HCT116 (cell line): ENCODE measurements around the gene SLC41A3. TPM values are rescaled to one million over a fixed set of nuclear protein-coding genes. Genes with fewer than 3 reads are reported as not detected.

ENCODE experiments used
- ATAC-seq: fragments of 200-7000 bp; cut with Tn5 transposase; 2 replicates; pipeline ENCODE4 v1.9.1; 2020; ENCODE audit warnings: mild to moderate bottlenecking, moderate library complexity
- BruUV-seq: library from RNA; stranded (reverse); fragments of 400-500 nt; replicated peaks from 2 replicates; lab custom pipeline; 2021; lab: Mats Ljungman, UMichigan
- CTCF ChIA-PET: fragments of 300-600 bp; sonication (Branson Sonifier 250); formaldehyde crosslinking; loops from one replicate; lab custom pipeline; 2021; ENCODE audit warnings: antibody characterized with exemption; lab: Charles Lee
- POLR2A ChIA-PET: fragments of 300-600, 350-600 bp; sonication (Branson Sonifier 250); formaldehyde crosslinking; loops from one replicate; lab custom pipeline; 2021; ENCODE audit warnings: antibody characterized with exemption; lab: Charles Lee
- RAD21 ChIA-PET, 2 experiments: fragments of 300-600 bp; sonication (Branson Sonifier 250); formaldehyde crosslinking; loops; one replicate each; lab custom pipeline; 2023; ENCODE audit warnings: low total read pairs in 2 of 2; ENCODE audit not compliant: uncharacterized antibody in 2 of 2, unreplicated experiment in 2 of 2, low non-redundant PET in 1 of 2; lab: Charles Lee
- DNase-seq: peaks from one replicate; pipeline ENCODE4 v3.0.0-alpha.2; 2010; ENCODE audit warnings: low read depth, low spot score
- H2AFZ ChIP-seq: fragments of 200-600 bp; shearing (Covaris generic), sonication (generic); 2 replicates; pipeline ENCODE4 v1.6.1; 2017; ENCODE audit warnings: low read depth, mixed run types, mixed read lengths, antibody characterized with exemption, low read length; ENCODE audit not compliant: poor library complexity, severe bottlenecking
- H3K27ac ChIP-seq: 2 replicates; pipeline ENCODE4 v1.5.1; 2012; ENCODE audit warnings: low read depth, low read length
- H3K27me3 ChIP-seq: fragments of 200-600 bp; sonication (generic); 2 replicates; pipeline ENCODE4 v1.6.1; 2016; ENCODE audit warnings: mixed run types, low read length, mixed read lengths; ENCODE audit not compliant: insufficient read depth
- H3K36me3 ChIP-seq, 2 experiments: fragments of 200-500 bp in 1 of 2; fragments of 200-600 bp in 1 of 2; sonication (Bioruptor generic) in 1 of 2; sonication (generic) in 1 of 2; 2 replicates each; pipeline versions ENCODE4 v1.5.1 to v1.6.1; 2014 to 2016; ENCODE audit warnings: low read length in 2 of 2, inconsistent platforms in 1 of 2, mixed read lengths in 1 of 2, mixed run types in 1 of 2; ENCODE audit not compliant: insufficient read depth in 2 of 2, control insufficient read depth in 1 of 2
- H3K4me1 ChIP-seq, 2 experiments: fragments of 200-600 bp in 1 of 2; sonication (generic) in 1 of 2; 2 replicates each; pipeline versions ENCODE4 v1.5.1 to v1.6.1; 2012 to 2017; ENCODE audit warnings: low read length in 2 of 2, inconsistent platforms in 1 of 2, mild to moderate bottlenecking in 1 of 2, mixed read lengths in 1 of 2, mixed run types in 1 of 2, moderate library complexity in 1 of 2; ENCODE audit not compliant: insufficient read depth in 2 of 2, control insufficient read depth in 1 of 2
- H3K4me2 ChIP-seq: fragments of 200-600 bp; sonication (generic); 2 replicates; pipeline ENCODE4 v1.6.1; 2017; ENCODE audit warnings: mixed run types, low read length, mixed read lengths
- H3K4me3 ChIP-seq, 2 experiments: fragments of 200-600 bp in 1 of 2; sonication (generic) in 1 of 2; replicated peaks in 1 of 2; 2 replicates each; pipeline ENCODE4 v1.5.1; 2011 to 2016; ENCODE audit warnings: low read length in 2 of 2, control low read depth in 1 of 2, low read depth in 1 of 2, mild to moderate bottlenecking in 1 of 2, mixed read lengths in 1 of 2, mixed run types in 1 of 2
- H3K79me2 ChIP-seq: fragments of 200-600 bp; sonication (generic); 2 replicates; pipeline ENCODE4 v1.6.1; 2017; ENCODE audit warnings: mild to moderate bottlenecking, mixed run types, low read length, moderate library complexity, mixed read lengths; ENCODE audit not compliant: insufficient read depth
- H3K9ac ChIP-seq: fragments of 200-600 bp; sonication (generic); 2 replicates; pipeline ENCODE4 v1.6.1; 2016; ENCODE audit warnings: low read length, mixed read lengths
- H3K9me2 ChIP-seq: fragments of 200-600 bp; sonication (generic), shearing (Covaris generic); 2 replicates; pipeline ENCODE4 v1.6.1; 2017; ENCODE audit warnings: mixed run types, mild to moderate bottlenecking, moderate library complexity; ENCODE audit not compliant: insufficient read depth
- H3K9me3 ChIP-seq, 2 experiments: fragments of 200-500 bp in 1 of 2; fragments of 200-600 bp in 1 of 2; sonication (Bioruptor generic) in 1 of 2; sonication (generic) in 1 of 2; 2 replicates each; pipeline ENCODE4 v1.6.1; 2014 to 2017; ENCODE audit warnings: low read length in 2 of 2, mixed read lengths in 2 of 2, inconsistent platforms in 1 of 2, low read depth in 1 of 2, mild to moderate bottlenecking in 1 of 2, mixed run types in 1 of 2, moderate library complexity in 1 of 2; ENCODE audit not compliant: control insufficient read depth in 1 of 2, insufficient read depth in 1 of 2
- H4K20me1 ChIP-seq: fragments of 200-600 bp; sonication (generic), shearing (Covaris generic); 2 replicates; pipeline ENCODE4 v1.6.1; 2017; ENCODE audit warnings: mixed run types, mild to moderate bottlenecking, moderate library complexity; ENCODE audit not compliant: insufficient read depth
- ELF1 ChIP-seq: IDR thresholded peaks from 2 replicates; pipeline ENCODE4 v1.6.1; 2012; ENCODE audit warnings: low read depth, borderline replicate concordance
- FOSL1 ChIP-seq: IDR thresholded peaks from 2 replicates; pipeline ENCODE4 v1.6.1; 2012; ENCODE audit warnings: low read depth
- JUND ChIP-seq: IDR thresholded peaks from 2 replicates; pipeline ENCODE4 v1.6.1; 2012
- POLR2AphosphoS5 ChIP-seq: IDR thresholded peaks from 2 replicates; pipeline ENCODE4 v1.6.1; 2011; ENCODE audit warnings: mild to moderate bottlenecking, low read depth, low read length, moderate library complexity
- SIN3A ChIP-seq: IDR thresholded peaks from 2 replicates; pipeline ENCODE4 v1.6.1; 2012; ENCODE audit warnings: low read depth
- SRF ChIP-seq: IDR thresholded peaks from 2 replicates; pipeline ENCODE4 v1.6.1; 2012; ENCODE audit warnings: low read depth
- TCF7L2 ChIP-seq: IDR thresholded peaks from 2 replicates; pipeline ENCODE4 v1.7.0; 2011; ENCODE audit warnings: borderline replicate concordance, inconsistent platforms; ENCODE audit not compliant: insufficient read depth, insufficient read length; ENCODE audit errors: extremely low read depth
- ZFX ChIP-seq: fragments of 450-650 bp; IDR thresholded peaks from 2 replicates; pipeline ENCODE4 v1.6.1; 2017
- intact Hi-C: fragments of 100-400 bp; cut with micrococcal nuclease; formaldehyde crosslinking; loops from 2 replicates; pipeline ENCODE4 v1.10.0; 2022
- total RNA-seq: library from RNA; stranded (reverse); gene quantifications from one replicate; pipeline ENCODE4 v1.2.1, GENCODE V29; 2021; ENCODE audit not compliant: unreplicated experiment
- TF ChIP-seq, protein P1 (sequence below): IDR thresholded peaks from 2 replicates; pipeline ENCODE4 v1.6.1; 2012; ENCODE audit warnings: low read depth
- TF ChIP-seq, protein P2 (sequence below): IDR thresholded peaks from 2 replicates; pipeline ENCODE4 v1.6.1; 2012

Gene SLC41A3
- total RNA-seq, 1 experiment from 2014 or later, result 45.9 TPM

DNA sequence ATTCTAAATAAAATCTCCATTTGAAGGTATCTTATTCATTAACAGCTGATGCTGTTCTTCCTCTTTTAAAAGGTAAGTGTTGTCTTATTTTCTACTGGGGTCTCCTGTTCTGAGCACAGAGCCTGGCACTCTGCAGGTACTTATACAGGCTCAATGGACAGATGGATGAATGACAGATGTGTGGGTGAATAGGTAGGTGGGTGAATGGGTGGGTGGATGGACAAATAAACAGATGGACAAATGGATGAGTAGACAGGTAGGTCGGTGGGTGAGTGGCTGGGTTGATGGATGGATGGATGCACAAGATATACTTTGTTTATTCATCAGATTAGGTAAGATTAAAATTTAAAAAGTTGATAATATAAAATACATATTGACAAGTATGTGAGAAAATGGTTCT, 53.5 kb downstream of the SLC41A3 start (continued):
- TF ChIP-seq, protein P1, sequence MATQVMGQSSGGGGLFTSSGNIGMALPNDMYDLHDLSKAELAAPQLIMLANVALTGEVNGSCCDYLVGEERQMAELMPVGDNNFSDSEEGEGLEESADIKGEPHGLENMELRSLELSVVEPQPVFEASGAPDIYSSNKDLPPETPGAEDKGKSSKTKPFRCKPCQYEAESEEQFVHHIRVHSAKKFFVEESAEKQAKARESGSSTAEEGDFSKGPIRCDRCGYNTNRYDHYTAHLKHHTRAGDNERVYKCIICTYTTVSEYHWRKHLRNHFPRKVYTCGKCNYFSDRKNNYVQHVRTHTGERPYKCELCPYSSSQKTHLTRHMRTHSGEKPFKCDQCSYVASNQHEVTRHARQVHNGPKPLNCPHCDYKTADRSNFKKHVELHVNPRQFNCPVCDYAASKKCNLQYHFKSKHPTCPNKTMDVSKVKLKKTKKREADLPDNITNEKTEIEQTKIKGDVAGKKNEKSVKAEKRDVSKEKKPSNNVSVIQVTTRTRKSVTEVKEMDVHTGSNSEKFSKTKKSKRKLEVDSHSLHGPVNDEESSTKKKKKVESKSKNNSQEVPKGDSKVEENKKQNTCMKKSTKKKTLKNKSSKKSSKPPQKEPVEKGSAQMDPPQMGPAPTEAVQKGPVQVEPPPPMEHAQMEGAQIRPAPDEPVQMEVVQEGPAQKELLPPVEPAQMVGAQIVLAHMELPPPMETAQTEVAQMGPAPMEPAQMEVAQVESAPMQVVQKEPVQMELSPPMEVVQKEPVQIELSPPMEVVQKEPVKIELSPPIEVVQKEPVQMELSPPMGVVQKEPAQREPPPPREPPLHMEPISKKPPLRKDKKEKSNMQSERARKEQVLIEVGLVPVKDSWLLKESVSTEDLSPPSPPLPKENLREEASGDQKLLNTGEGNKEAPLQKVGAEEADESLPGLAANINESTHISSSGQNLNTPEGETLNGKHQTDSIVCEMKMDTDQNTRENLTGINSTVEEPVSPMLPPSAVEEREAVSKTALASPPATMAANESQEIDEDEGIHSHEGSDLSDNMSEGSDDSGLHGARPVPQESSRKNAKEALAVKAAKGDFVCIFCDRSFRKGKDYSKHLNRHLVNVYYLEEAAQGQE, result no peak
- no peak for TF ChIP-seq ZFX
- TF ChIP-seq, protein P2, sequence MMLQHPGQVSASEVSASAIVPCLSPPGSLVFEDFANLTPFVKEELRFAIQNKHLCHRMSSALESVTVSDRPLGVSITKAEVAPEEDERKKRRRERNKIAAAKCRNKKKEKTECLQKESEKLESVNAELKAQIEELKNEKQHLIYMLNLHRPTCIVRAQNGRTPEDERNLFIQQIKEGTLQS, result no peak
- TF ChIP-seq ELF1, result no peak

DNA sequence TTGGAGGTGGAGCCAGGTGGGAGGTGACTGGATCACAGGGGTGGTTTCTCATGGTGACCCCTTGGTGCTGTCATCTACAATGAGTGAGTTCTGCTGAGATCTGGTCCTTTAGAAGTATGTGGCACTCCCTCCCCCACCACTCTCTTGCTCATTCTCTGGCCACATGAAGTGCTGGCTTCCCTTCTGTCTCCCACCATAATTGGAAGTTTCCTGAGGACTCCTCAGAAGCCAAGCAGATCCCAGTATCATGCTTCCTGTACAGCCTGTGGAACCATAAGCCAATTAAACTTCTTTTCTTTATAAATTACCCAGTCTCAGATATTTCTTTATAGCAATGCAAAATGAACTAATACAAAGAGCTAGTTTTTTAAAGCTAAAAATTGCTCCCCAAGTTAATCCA, 54.7 kb downstream of the SLC41A3 start:
- ChIA-PET POLR2A (no interaction called here), RAD21 (no interaction called here)
- H3K4me2 ChIP-seq, result no peak overlapping the region

More for the DNA sequence above, 54.7 kb downstream of the SLC41A3 start:
- peaks cover 7 to 11% of the 10 kb centered on the region in 2 experiments; a peak in 2 of 4 replicates for H3K9me3 ChIP-seq
- H2AFZ ChIP-seq, result no peak overlapping the region
- no peaks in the 10 kb centered on the region for H3K79me2 ChIP-seq
- H3K4me3 ChIP-seq, result no peak overlapping the region
- DNase-seq, result no peak
- no peaks in the 10 kb centered on the region for H3K27me3 ChIP-seq
- no peaks in the 10 kb centered on the region for H4K20me1 ChIP-seq
- ATAC-seq, result no peak
- no TSS peak for BruUV-seq
- TF ChIP-seq TCF7L2 (no peak), ZFX (no peak), POLR2AphosphoS5 (no peak), SRF (no peak), JUND (no peak), FOSL1 (no peak), SIN3A (no peak), ELF1 (no peak)
- H3K36me3 ChIP-seq, result 0 out of 4 replicates have a peak, but pooled peaks cover 0 to 5% of the 10 kb centered on the region in 2 experiments
- CTCF ChIA-PET, result no interaction called here
- H3K9me2 ChIP-seq, result no peaks in the 10 kb centered on the region
- intact Hi-C loops, result no loop called here
- H3K4me1 ChIP-seq, result no peaks in the 10 kb centered on the region
- no peak overlapping the region for H3K9ac ChIP-seq
- H3K27ac ChIP-seq, result no peak overlapping the region
